Measurements from ENCODE around the gene CDK14.

DNA sequence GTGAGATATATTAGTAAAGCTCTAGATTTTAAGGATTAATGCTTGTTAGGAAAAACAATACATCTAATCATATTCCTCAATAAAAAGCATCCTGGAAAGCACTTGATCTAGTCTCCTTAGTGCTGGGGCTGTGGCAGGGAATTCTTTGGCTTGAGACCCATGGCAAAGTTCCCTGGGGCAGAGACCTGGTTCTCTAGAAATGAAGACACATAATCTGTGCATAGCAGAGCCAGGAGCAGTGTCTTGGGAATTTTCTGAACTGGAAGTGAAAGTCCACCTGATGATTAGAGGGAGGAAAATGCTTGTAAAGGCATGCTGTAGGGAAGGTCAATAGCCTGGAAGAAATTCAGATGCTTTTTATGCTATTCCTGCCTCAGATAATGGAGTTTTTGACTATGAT lies 247.4 kb downstream of the CDK14 start:
- TF ChIP-seq, protein P1, sequence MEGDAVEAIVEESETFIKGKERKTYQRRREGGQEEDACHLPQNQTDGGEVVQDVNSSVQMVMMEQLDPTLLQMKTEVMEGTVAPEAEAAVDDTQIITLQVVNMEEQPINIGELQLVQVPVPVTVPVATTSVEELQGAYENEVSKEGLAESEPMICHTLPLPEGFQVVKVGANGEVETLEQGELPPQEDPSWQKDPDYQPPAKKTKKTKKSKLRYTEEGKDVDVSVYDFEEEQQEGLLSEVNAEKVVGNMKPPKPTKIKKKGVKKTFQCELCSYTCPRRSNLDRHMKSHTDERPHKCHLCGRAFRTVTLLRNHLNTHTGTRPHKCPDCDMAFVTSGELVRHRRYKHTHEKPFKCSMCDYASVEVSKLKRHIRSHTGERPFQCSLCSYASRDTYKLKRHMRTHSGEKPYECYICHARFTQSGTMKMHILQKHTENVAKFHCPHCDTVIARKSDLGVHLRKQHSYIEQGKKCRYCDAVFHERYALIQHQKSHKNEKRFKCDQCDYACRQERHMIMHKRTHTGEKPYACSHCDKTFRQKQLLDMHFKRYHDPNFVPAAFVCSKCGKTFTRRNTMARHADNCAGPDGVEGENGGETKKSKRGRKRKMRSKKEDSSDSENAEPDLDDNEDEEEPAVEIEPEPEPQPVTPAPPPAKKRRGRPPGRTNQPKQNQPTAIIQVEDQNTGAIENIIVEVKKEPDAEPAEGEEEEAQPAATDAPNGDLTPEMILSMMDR (IDR thresholded peaks at IDR 0.05), result no peak
- TF ChIP-seq POLR2A (IDR thresholded peaks at IDR 0.05) (no peak), POLR2AphosphoS5 (IDR thresholded peaks at IDR 0.05) (no peak), EP300 (IDR thresholded peaks at IDR 0.05) (no peak)

Data from stomach (tissue), 4 donors.